Activated effector memory CD4-positive, alpha-beta T cell treated with anti-CD3 and anti-CD28 coated beads, Interleukin-2, amount 50 U/mL, for 16 hours (primary cell): ENCODE data around the gene HOXA13.
A peak's percentile ranks its signal among the peaks of the same experiment; 100 is the strongest.

Experiments used
- DNase-seq: peaks from one replicate; pipeline ENCODE4 v3.0.0-alpha.2; 2020

Gene HOXA13

DNA sequence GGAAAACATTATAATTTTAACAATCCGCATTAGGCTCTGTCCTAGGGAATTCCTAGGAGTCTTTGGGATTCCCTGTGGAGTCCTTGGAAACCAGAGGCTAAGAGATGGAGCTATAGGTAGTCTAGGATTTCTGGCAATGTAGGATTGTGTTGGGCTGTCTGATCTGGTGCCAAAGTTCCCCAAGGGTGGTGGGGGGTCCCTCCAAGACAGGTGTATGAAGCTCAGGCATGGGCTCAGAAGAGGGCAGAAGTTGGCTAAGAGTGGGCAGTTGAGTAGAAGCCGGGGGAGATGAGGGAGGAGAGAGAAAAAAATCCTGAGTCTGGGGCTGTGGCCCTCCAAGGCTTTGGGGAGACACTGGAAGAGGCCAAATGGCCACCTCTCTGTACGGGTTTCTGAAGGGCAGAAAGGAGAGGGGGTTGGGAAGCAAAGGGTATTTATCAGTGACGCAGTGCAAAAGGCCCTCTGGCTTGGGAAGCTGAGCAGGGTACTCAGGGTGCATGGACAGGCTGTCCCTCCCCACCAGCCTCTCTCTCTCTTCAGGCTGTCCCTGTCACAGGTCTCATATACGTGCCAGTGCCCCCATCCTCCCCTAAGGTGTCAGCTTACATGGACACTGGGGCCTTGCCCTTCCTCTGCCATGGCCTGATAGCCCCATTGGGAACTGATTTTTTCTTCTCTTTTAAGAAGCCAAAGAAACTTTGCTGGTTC is 53.2 kb downstream of the HOXA13 start:
- no peak for DNase-seq

GRCh38 chr7:27145914-27146412 is 53.9 kb downstream of the HOXA13 start:
- DNase-seq, result no peak

GRCh38 chr7:27145165-27145913 is 54.6 kb downstream of the HOXA13 start:
- DNase-seq, result peak; percentile 60

- peak; percentile 36 for DNase-seq
Observed at GRCh38 chr7:27144781-27145164, 55.1 kb downstream of the HOXA13 start.
